Activated naive CD8-positive, alpha-beta T cell (primary cell): ENCODE data around the gene MTMR2.

Experiments
- H3K27ac Mint-ChIP-seq: one replicate; pipeline ENCODE4 v1.8.0; 2021; ENCODE audit warnings: mixed read lengths
- H3K27me3 Mint-ChIP-seq: one replicate; pipeline ENCODE4 v1.8.0; 2021; ENCODE audit warnings: mixed read lengths
- H3K36me3 Mint-ChIP-seq: one replicate; pipeline ENCODE4 v1.8.0; 2021; ENCODE audit warnings: mixed read lengths
- H3K4me1 Mint-ChIP-seq: one replicate; pipeline ENCODE4 v1.8.0; 2021; ENCODE audit warnings: low read depth, mixed read lengths
- H3K4me3 Mint-ChIP-seq: one replicate; pipeline ENCODE4 v1.8.0; 2021; ENCODE audit warnings: mild to moderate bottlenecking, mixed read lengths
- H3K9me3 Mint-ChIP-seq: one replicate; pipeline ENCODE4 v1.8.0; 2021; ENCODE audit warnings: low read depth, mixed read lengths

Gene MTMR2

DNA sequence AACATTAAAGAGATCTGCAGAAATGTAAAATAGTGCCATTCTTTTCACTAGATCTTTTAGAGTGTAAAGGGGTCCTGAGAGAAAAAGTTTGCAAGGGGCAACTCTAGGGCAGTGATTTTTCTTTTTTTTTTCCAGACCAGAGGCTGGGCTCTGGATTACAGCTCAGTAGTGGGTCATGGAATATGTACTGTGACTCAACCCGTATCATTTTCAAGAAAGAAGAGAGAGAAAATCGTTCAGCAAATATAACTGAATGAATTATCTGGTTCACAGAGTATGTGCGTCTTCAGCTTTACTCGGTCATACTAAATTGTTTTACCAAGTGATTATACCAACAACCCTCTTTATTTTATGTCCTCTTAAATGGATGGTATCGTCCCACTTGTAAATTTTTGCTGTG, 129.8 kb downstream of the MTMR2 start:
- peaks cover 59% of the 10 kb centered on the region for H3K4me1 Mint-ChIP-seq
- H3K27ac Mint-ChIP-seq: no peak overlapping the region
- H3K4me3 Mint-ChIP-seq: peak overlapping the region; percentile 24
- no peaks in the 10 kb centered on the region for H3K9me3 Mint-ChIP-seq
- H3K36me3 Mint-ChIP-seq: peaks cover 6% of the 10 kb centered on the region
- no peaks in the 10 kb centered on the region for H3K27me3 Mint-ChIP-seq

DNA sequence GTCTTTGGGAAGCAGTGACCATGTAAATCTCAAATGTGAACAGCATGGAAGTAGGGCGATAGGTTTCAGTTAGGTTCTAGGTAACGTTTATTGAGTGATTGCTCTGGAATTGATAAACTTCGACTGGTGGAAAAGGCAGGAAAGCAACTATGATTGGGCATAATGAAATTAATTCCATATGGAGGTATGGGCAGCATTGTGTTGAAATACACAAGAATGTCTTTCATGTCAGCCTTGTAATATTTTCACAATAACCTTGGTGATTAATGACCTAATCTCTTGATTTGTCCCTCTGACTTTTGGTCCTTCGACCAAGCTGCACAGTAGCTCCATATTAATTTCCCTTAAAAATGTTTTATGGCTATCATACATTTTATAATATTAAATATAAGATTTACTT, 130.8 kb downstream of the MTMR2 start:
- Mint-ChIP-seq H3K4me3 (peak overlapping the region; percentile 36), H3K9me3 (no peaks in the 10 kb centered on the region), H3K36me3 (peaks cover 5% of the 10 kb centered on the region), H3K4me1 (peaks cover 60% of the 10 kb centered on the region), H3K27me3 (no peaks in the 10 kb centered on the region), H3K27ac (no peak overlapping the region)

DNA sequence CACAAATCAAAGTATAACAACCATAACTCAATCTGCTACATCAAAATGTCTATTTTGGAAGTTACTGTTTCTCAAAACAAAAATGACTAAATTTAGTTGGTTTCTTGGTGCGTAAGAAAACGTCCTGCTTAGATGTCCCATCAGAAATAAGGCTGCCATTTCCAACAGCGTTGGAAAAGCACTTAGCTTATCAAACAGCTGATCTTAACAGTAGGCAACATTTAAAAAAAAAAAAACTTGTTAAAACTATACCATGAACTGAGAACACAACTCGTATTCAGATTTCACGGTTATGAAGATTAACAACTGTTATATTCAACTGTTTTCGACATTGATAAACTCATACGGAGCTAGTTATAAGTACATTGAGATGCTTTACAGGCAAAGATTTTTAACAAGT, 131.2 kb downstream of the MTMR2 start:
- no peak overlapping the region for H3K27ac Mint-ChIP-seq
- no peaks in the 10 kb centered on the region for H3K27me3 Mint-ChIP-seq
- H3K36me3 Mint-ChIP-seq: peaks cover 5% of the 10 kb centered on the region
- H3K9me3 Mint-ChIP-seq: no peaks in the 10 kb centered on the region
- peaks cover 61% of the 10 kb centered on the region for H3K4me1 Mint-ChIP-seq
- H3K4me3 Mint-ChIP-seq: peak overlapping the region; percentile 36

DNA sequence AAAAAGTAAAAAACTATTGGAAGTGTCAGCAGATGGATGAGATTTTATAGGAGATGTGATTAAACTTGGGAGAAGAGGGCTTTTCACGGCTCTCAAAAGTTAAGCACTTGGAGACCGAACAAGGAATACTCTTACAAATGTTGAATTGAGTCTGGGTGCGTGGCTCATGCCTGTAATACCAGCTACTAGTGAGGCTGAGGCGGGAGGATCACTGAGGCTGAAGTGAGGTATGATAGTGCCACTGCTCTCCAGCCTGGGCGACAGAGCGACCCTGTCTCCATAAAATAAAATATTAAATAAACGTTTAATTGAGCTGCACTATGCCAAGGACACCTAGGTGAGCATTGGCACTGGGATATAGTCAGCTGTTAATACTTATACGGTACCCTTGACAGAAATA, 131.7 kb downstream of the MTMR2 start:
- H3K4me3 Mint-ChIP-seq: peak overlapping the region; percentile 99
- H3K27ac Mint-ChIP-seq: peak overlapping the region; percentile 100
- H3K27me3 Mint-ChIP-seq: no peaks in the 10 kb centered on the region
- no peaks in the 10 kb centered on the region for H3K9me3 Mint-ChIP-seq
- peaks cover 61% of the 10 kb centered on the region for H3K4me1 Mint-ChIP-seq
- peaks cover 5% of the 10 kb centered on the region for H3K36me3 Mint-ChIP-seq

DNA sequence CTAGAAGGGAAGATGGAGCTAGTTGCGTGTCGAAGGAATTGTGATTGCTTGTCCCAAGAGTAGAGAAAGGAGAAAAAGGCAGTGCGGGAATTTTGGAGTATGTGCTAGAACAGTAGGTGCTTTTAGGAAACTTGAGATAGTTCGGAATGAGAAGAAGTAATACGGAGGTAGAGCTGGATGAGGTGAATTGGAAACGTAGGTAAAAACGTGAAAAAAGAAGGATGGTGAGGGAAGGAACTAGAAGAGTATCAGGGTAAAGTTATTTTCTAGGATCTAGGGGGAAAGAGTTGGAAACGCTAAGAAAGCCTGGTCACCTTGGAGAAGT, 132.2 kb downstream of the MTMR2 start:
- Mint-ChIP-seq H3K36me3 (peaks cover 5% of the 10 kb centered on the region), H3K27ac (peak overlapping the region; percentile 100)

DNA sequence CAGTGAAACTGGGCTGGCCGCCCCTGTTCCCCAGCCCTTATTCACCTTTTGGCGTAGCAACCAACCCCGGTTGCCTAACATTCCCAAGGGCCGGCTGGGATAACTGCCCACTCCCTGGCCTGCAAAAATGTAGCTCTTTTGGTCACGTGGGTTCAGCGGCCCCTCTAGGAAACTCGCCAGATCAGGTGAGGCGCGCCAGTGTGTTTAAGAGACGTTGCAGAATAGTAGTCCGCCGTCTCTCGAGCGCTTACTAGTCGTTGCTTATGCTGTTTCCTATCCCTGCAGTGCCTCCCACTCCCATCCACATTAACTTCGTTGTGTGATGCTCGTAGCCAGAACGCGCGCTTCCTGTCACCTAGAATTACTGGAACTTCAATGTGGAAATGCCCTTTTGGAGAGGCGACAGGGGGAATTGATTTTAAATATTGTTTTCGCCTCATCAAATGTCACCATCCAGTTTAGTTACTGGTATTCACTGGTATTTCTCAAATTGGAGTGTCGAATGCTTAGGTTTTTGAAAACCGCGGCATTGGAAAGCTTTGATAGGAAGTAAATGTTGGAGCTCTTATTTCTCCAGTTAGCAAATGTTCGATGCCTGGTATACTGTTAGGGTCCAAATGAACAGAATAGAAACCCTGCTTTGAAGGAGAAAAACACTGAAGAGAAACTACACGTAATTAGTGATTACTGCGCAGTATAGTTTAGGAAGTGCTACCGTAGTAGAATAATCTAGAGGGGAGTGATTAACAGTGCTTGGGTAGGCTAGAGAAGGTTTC, 132.8 kb downstream of the MTMR2 start:
- H3K9me3 Mint-ChIP-seq: no peaks in the 10 kb centered on the region
- peaks cover 5% of the 10 kb centered on the region for H3K36me3 Mint-ChIP-seq
- peak overlapping the region; percentile 100 for H3K27ac Mint-ChIP-seq
- H3K4me3 Mint-ChIP-seq: peak overlapping the region; percentile 99
- no peaks in the 10 kb centered on the region for H3K27me3 Mint-ChIP-seq
- peaks cover 61% of the 10 kb centered on the region for H3K4me1 Mint-ChIP-seq

More for the DNA sequence above, 132.2 kb downstream of the MTMR2 start:
- no peaks in the 10 kb centered on the region for H3K27me3 Mint-ChIP-seq
- no peaks in the 10 kb centered on the region for H3K9me3 Mint-ChIP-seq
- H3K4me1 Mint-ChIP-seq: peaks cover 60% of the 10 kb centered on the region
- H3K4me3 Mint-ChIP-seq: peak overlapping the region; percentile 99

DNA sequence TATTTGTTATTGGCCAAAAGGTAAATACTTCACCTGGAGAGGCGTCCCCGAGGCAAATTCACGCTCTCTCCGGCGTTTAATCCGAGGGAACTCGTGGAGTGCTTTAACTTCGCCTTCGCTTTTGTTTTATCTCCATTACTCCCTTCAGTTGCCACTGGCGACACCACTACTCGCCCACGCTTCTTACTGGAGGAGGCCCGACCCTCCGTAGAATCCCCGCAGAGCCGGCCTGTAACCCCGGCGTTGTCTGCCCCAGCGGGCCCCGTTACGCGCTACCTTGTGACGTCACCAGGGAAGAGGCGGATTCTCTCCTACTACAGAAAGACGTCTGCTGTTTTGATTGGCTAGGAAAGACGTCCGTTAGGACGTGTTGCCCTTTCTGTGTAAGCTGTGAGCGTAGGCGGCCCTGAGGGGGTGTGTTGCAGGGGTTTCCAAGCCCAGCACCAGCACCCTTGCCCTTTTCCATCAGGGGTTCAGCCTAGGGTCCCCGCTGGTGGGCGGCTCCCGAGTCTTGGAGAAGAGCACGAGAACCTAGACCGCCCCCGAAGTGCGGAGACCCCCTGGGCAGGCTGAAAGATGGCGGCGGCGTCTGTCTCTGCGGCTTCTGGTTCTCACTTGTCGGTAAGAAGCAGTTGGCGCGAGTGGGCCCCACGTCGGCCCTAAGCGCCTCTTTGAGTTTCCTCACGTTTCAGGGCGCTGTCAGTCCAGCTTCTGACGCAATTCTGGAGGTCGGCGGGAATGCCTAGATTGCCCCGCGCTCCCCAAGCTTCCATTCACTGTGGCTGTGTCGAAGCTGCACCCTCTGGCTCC, 133.6 kb downstream of the MTMR2 start, which contains the start of gene CEP57:
Gene CEP57 (plus strand): TSS at position 376 of the 810 bp plus-strand sequence. CDS start 201 bp downstream, at position 577.
- H3K4me3 Mint-ChIP-seq: peak within 1 kb of the TSS; percentile 99
- H3K27ac Mint-ChIP-seq: peak within 1 kb of the TSS; percentile 100
- peaks cover 7% of the 10 kb centered on the region for H3K36me3 Mint-ChIP-seq
- H3K27me3 Mint-ChIP-seq: no peaks in the 10 kb centered on the region
- H3K9me3 Mint-ChIP-seq: no peaks in the 10 kb centered on the region
- H3K4me1 Mint-ChIP-seq: peaks cover 58% of the 10 kb centered on the region

DNA sequence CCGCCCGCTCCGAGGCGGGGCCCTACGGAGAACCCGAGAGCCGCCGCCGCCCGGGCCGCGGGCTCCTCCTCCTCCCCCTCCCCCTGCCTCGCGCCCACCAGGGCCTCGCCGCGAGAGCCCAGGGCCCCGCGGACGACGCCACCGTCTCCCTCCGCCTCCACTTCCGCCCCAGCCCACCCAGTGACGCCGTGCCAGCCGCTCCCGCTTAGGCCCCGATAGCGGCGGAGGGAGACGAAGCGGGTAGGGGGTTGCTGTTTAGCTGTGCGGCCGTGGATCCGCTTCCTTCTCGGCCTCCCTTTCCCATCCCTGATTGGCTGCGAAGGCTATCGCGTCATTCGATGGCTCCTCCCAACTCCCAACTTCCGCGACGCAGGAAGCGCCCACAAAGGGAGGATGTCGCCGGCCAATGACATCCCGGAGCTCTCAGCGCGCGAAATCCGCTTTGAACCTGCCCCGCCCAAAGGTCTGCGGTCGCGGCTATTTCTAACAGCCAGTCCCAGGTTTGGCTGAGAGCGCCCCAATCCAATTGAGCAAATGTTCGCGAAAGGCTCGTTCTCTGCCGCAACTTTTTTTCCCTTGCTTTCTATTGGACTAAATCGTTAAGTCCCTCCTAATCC, 134.3 kb downstream of the MTMR2 start, which contains the start of gene FAM76B:
Gene FAM76B (minus strand): TSS at position 277 of the 617 bp plus-strand sequence. CDS start 304 bp downstream, outside the sequence.
- H3K4me1 Mint-ChIP-seq: peaks cover 54% of the 10 kb centered on the region
- H3K36me3 Mint-ChIP-seq: peaks cover 9% of the 10 kb centered on the region
- no peaks in the 10 kb centered on the region for H3K27me3 Mint-ChIP-seq

DNA sequence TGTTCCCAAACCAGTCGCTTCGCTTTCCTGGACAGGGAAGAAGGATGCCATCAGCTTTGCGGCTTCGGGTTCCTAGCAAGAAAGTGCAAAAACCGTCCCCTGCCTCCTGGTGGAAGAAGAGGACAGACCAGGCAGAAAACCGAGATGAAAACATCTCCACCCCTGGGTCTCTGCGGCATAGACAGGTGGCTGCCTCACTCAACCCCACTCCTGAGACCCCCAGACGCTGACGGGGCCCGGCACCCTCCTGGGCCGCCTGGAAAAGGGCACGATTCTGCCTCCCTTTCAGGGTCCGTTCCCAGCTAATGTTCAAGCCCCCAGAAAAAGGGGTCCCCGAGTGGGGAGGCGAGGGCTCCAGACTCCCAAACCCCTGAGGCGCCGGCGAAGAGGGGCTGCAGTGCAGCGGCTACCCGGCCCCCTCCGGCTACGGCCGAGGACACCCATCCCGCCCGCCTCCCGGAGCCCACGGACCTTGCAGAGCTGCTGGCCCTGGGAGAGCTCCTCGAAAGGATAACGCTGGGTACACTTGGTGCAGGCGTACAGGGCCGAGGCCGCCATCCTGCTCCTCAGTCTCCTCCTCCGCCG, 134.9 kb downstream of the MTMR2 start:
- Mint-ChIP-seq H3K27me3 (no peaks in the 10 kb centered on the region), H3K9me3 (no peaks in the 10 kb centered on the region), H3K4me3 (peak overlapping the region; percentile 99), H3K27ac (peak overlapping the region; percentile 89), H3K4me1 (peaks cover 51% of the 10 kb centered on the region), H3K36me3 (peaks cover 10% of the 10 kb centered on the region)

More for the DNA sequence above, 134.3 kb downstream of the MTMR2 start, which contains the start of gene FAM76B:
- peak within 1 kb of the TSS; percentile 100 for H3K27ac Mint-ChIP-seq
- no peaks in the 10 kb centered on the region for H3K9me3 Mint-ChIP-seq
- H3K4me3 Mint-ChIP-seq: peak within 1 kb of the TSS; percentile 99
